COLO829 (cell line): ENCODE measurements around the gene BPIFB2.
"Not testable (repeated sequence)": the region's sequence is repeated elsewhere in the genome, so short reads cannot be mapped to it uniquely, and the experiment has no call there.

Source experiments
- DNase-seq: peaks from one replicate; pipeline ENCODE4 v3.0.0; 2012; ENCODE audit warnings: low spot score

Gene BPIFB2

DNA sequence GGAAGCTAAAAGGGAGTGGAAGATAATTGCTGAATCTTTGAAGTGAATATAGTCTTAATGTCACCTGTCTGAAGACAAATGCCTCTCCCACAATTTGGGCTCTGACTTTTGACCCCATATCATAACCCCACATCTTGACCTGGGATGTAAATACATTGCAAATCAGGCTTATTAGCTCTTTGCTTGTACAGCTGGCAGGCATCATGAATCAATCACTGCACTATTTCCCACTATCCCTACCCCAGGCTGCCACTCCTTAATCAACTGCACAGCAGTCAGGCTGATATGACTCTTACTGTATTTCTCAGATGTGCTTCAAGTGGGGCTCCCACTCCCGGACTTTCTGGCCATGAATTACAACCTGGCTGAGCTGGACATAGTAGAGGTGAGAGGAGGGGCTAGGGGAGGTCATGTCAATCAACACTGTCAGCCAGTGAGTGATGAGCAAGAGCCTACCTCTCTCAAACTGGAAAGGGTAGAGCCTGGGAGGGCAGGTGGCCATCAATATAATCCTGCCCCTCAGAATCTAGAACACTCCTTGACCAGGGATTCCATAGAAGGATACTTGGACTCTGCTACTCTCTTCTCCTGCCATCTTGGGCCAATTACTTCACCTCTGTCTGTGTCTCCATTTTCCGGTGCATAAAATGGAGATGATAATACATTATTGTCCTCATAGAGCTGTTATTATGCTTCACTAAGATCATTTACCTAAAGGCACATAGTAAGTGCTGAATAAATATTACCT lies 35.7 kb downstream of the BPIFB2 start:
- no peak for DNase-seq

GRCh38 chr20:33043731-33044181 lies 36.3 kb downstream of the BPIFB2 start:
- DNase-seq = no peak

GRCh38 chr20:33045129-33045721 lies 37.7 kb downstream of the BPIFB2 start:
- not testable (repeated sequence) for DNase-seq

DNA sequence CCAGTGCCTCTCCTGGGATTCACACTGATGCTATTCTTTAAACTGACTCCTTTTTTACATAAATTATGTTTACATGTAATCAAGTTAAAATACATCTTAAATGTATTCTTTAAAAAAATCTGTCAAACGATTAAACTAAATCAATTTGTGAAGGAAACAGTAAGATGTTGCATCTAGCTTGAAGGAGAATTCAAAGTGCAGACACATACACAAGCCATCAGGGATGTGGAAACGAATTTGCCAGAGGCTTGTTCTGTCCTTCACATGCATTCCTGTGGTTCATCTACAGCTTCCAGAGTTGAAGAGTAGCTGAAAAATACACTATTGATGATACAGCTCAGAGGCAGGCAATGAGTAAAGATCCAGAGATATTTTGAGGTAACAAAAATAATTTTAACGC lies 38.9 kb downstream of the BPIFB2 start:
- DNase-seq = no peak

DNA sequence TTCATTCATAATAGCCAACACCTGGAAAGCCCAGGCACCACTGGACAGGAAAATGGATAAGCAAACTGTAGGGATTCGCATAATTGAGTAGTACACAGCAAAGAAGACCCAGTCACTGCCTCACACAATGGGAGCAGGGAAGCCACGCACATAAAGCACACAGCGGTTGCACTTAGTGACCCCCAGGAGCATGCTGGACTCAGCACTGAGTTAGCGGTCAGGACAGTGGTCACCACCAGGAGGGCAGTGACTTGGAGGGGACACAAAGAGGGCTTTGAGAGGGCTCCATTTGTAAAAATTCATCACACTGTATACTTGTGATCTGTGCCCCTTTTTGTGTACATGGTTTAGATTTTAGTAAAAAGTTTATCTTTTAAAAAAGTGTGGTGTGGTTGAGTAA lies 43.8 kb downstream of the BPIFB2 start:
- no peak for DNase-seq

GRCh38 chr20:33053291-33054106 lies 46.0 kb downstream of the BPIFB2 start, which contains the start of gene BPIFB3:
BPIFB3 (plus strand) TSS chr20:33053903; CDS start chr20:33055436, 1,533 bp downstream.
- DNase-seq = no peak

DNA sequence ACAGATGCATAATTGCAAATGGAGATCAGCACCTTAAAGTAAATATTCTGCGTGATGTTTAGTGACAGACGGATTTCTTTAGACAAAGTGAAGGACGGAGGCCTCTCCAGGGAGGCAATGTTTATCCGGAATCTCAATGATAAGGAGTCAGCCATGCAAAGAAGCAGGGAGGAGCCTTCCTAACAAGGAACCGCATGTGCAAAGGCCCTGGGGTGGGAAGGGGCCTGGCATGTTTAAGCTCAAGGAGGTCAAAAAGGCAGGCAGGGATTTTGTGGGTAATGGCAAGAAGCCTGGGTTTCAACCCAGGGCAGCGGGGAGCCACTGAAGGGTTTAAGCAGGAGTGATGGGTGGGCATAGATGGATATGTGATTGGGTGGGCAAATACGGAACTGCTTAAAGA lies 46.9 kb downstream of the BPIFB2 start:
- DNase-seq = no peak

DNA sequence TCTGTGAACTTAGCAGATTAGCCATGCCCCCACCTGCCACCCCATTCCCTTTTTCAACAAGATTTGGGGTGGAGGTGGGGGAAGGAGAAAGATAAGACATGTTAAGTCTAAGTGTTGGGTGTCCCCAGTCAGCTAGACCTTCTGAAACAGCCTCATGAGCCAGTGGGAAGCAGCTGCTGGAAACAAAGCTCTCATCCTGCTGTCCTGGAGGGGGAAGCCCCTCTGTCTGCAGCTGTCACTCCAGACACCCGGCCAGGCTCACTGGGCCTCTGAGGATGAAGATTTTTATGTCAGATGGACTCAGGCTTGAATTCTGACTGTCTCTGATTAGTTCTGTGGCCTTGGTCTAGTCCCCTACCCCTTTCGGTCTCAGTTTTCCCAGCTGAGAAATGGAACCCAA lies 47.3 kb downstream of the BPIFB2 start:
- no peak for DNase-seq

DNA sequence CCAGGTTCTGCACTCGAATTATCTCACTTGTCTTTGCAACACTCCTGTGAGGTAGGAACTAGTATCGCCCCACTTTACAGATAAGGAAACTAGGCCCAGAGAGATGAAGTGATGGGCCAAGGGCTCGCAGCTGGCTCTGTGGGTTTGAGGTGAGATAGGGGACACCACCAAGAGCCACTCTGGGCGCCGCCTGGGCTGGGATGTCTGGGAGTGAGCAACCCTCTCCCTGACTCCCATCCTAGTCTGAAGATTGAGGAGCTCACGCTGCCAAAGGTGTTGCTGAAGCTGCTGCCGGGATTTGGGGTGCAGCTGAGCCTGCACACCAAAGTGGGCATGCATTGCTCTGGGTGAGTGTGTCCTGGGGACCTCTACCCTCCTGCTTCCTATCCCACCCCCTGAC lies 51.6 kb downstream of the BPIFB2 start:
- DNase-seq = no peak

DNA sequence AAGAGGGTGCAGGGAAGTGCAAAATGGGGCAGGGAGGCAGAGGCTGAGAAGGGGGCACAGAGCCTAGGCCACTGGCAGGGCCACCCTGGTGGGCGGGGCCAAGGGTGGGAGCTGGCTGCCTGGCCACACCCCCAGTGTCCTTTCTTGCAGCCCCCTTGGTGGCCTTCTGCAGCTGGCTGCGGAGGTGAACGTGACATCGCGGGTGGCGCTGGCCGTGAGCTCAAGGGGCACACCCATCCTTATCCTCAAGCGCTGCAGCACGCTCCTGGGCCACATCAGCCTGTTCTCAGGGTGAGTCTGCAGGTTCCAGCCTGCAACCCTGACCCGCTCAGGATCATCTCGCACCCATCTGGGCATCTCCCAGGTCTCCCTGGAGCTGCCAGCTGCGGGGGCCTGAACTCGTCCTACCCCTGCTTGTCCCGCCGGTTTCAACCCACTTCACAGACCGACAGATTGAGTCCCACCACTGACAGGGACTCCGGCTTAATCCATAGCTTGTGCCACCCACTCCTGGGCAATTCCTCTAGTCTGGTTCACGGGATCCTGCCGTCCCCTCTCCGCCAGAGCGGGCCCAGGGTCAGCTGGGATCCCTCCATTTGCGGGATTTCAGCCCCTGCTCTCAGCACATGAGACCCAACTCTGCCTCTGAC lies 52.4 kb downstream of the BPIFB2 start:
- no peak for DNase-seq

DNA sequence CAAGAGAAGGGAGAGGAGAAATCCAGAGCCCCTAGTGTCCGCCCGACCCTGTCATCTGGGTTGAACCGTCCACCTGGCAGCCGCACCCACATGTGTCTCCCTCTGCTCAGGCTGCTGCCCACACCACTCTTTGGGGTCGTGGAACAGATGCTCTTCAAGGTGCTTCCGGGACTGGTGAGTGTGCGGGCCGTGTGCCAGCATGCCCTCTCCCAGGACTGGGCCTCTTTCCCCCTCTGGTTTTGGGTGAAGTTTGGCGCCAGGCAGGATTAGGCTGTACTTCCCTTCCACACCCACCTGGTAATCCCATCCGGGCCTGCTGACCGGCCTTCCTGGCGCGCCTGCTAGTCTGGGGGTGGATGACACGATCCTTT lies 54.1 kb downstream of the BPIFB2 start:
- DNase-seq = no peak

DNA sequence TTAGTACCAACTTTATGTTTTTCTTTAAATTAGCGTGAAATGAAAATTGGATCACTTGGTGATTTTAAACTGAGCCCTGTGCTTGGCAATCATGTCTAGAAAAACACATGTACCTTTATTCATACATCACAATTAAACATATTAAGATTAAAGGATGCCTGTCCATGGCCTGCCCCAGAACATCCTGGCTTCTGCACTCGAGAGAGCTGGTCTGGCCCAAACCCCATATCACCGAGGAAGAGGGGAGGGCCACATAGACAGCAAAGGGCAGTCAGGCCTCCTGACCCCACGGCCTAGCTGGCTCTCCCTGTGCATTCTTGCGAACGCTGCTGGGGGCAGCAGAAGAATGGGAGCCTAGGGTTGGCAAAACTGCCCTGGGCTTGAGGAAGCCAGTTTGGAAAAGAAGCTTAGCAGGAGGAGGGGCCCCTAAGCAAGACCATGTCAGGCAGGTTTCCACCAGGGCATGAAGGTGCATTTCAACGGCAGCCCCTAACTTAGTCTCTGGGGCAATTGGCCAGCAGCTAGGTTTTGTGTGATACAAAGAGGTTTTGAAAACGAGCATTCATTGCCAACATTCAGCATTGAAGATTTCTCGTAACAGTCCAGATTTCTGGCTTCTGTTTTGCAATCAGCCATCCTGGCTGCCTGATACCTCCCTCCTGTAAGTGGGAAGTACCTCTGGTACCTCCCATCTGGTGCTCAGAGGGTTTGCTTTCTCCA lies 54.8 kb downstream of the BPIFB2 start:
- DNase-seq = no peak

- no peak for DNase-seq
Observed at GRCh38 chr20:33062825-33063149, 55.3 kb downstream of the BPIFB2 start.

DNA sequence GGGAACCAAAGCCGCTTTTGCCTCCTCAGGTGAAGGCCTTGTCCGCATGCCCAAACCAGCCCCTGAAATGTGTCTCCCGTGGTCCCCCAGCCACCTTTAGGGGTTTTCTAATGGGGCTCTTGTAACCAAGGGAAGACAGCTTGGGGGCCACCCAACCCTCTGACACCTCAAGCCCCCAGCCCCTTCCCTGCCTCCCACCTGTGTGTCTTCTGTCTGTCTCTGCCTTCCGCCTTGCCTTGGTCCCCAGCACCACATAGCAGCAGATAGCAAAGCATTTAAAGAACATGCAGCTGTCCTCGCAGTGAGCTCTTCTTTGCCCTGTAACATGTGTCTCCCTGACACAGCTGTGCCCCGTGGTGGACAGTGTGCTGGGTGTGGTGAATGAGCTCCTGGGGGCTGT lies 55.8 kb downstream of the BPIFB2 start:
- no peak for DNase-seq

DNA sequence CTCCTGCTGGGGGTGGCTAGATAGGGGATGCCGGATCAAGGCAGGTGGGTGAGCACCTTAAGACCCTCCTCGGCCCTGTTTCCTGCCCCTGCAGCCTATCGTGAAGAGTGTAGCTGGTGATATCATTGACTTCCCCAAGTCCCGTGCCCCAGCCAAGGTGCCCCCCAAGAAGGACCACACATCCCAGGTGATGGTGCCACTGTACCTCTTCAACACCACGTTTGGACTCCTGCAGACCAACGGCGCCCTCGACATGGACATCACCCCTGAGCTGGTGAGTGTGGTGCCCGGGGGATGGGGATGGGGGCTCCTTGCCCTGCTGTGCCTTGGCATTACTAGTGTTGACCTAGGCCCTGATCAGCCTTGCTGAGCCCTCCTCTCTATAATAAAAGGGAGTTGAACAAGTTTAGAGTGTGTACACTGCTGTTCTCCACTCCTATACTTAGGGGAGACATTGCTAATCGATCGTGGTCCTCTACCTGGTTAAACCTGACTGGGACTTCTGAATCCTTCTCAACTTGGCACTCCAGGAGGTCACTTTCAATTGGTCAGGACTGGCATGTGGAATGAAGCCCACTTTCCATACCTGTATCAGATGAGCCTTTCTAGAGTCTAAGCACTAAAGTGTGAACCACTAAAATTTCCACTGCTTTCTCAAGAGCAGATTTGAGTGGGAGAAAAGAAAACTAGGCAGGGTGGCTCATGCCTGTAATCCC lies 57.2 kb downstream of the BPIFB2 start:
- DNase-seq = no peak

GRCh38 chr20:33065785-33066184 lies 58.3 kb downstream of the BPIFB2 start:
- no peak for DNase-seq

- DNase-seq = no peak
Observed at GRCh38 chr20:33067806-33068205, 60.3 kb downstream of the BPIFB2 start.

DNA sequence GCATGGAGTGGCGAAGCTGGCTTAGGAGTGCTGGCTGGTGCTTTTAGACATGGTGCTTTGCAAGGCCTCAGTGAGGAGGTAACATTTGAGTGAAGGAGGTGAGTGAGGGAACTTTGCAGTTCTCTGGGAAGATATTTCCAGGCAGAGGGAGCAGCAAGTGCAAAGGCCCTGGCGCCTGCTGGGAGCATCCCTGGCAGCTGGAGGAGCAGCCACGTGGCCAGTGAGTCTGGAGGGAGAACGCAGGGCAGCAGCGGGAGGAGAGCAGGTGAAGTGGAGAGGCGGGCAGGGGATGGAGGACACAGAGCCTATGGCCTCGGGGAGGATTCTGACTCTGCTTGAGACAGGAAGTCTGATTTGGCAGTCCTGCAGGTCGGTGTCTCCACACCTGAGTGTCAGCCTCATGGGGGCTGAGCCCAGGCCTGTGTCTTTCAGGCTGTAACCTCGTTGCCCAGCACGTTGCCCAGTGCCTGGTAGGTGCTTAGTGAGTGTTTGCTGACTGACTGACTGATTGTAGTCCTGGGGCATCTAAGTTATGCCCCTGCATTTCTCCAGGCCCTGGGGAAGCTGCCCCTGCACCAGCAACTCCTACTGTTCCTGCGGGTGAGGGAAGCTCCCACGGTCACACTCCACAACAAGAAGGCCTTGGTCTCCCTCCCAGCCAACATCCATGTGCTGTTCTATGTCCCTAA lies 60.9 kb downstream of the BPIFB2 start:
- DNase-seq = no peak

DNA sequence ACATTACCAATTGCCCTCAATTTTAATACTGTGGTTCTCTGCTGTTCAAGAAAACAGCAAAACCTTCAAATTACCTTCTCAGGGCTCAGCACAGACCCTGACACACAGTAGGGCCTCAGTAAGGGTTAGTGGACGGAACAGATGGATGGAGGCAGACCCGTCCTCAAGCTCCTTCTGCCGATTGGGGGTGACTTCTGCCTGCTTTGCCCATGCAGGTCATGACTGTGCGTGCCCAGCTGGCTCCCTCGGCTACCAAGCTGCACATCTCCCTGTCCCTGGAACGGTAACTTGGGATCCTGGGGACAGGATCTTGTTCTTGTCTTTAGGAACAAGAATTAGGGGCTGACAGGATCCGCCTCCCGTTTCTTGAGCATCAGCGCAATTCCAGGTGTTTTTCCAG lies 62.2 kb downstream of the BPIFB2 start:
- no peak for DNase-seq
